Calu3 (cell line): ENCODE data around the gene ICOSLG. TPM values are rescaled to one million over a fixed set of nuclear protein-coding genes. Genes with fewer than 3 reads are reported as not detected.

Experiments used
- BruUV-seq: library from RNA; stranded (reverse); fragments of 400-500 nt; replicated peaks from 2 replicates; lab custom pipeline; 2021; lab: Mats Ljungman, UMichigan
- CTCF ChIA-PET: fragments of 300-600 bp; sonication (Branson Sonifier 250); formaldehyde crosslinking; loops from one replicate; lab custom pipeline; 2022; ENCODE audit warnings: antibody characterized with exemption; lab: Charles Lee
- DNase-seq: peaks from one replicate; pipeline ENCODE4 v3.0.0; 2022
- H3K27ac Mint-ChIP-seq: one replicate; pipeline ENCODE4 v1.8.0; 2022; ENCODE audit warnings: mixed read lengths; ENCODE audit not compliant: unreplicated experiment
- H3K27me3 Mint-ChIP-seq: one replicate; pipeline ENCODE4 v1.8.0; 2022; ENCODE audit warnings: mixed read lengths; ENCODE audit not compliant: unreplicated experiment
- H3K36me3 Mint-ChIP-seq: one replicate; pipeline ENCODE4 v1.8.0; 2022; ENCODE audit warnings: mild to moderate bottlenecking, moderate library complexity, mixed read lengths; ENCODE audit not compliant: insufficient read depth, unreplicated experiment
- H3K4me1 Mint-ChIP-seq: one replicate; pipeline ENCODE4 v1.8.0; 2022; ENCODE audit warnings: mild to moderate bottlenecking, low read depth, mixed read lengths; ENCODE audit not compliant: unreplicated experiment
- H3K4me3 Mint-ChIP-seq: one replicate; pipeline ENCODE4 v1.8.0; 2022; ENCODE audit warnings: mild to moderate bottlenecking, low read depth, moderate library complexity, mixed read lengths; ENCODE audit not compliant: unreplicated experiment
- H3K9me3 Mint-ChIP-seq: one replicate; pipeline ENCODE4 v1.8.0; 2022; ENCODE audit warnings: low read depth, mixed read lengths; ENCODE audit not compliant: unreplicated experiment
- CTCF ChIP-seq: fragments of 200-600 bp; IDR thresholded peaks from one replicate; pipeline ENCODE4 v1.8.0; 2022; ENCODE audit warnings: antibody characterized with exemption; ENCODE audit not compliant: unreplicated experiment
- intact Hi-C: fragments of 100-400 bp; cut with micrococcal nuclease; formaldehyde crosslinking; loops from one replicate; pipeline ENCODE4 v1.10.0; 2022; ENCODE audit not compliant: unreplicated experiment
- total RNA-seq: library from RNA; stranded (reverse); gene quantifications from 2 replicates; pipeline ENCODE4 v1.2.3, GENCODE V29; 2022

The ICOSLG gene
- total RNA-seq, 1 experiment from 2014 or later, result 3.4 TPM

- no peak for DNase-seq
- no TSS peak for BruUV-seq
- no peak overlapping the region for H3K4me3 Mint-ChIP-seq
- H3K9me3 Mint-ChIP-seq, result no peaks in the 10 kb centered on the region
- intact Hi-C loops, result no loop called here
- H3K27ac Mint-ChIP-seq, result no peak overlapping the region
- no peaks in the 10 kb centered on the region for H3K36me3 Mint-ChIP-seq
- peaks cover 55% of the 10 kb centered on the region for H3K27me3 Mint-ChIP-seq
- CTCF ChIA-PET, result no interaction called here
- no peak for TF ChIP-seq CTCF
- no peaks in the 10 kb centered on the region for H3K4me1 Mint-ChIP-seq
Observed at GRCh38 chr21:44273046-44273445, 32.3 kb upstream of the ICOSLG start.

- intact Hi-C loops, result no loop called here
- no peak for TF ChIP-seq CTCF
- Mint-ChIP-seq H3K4me3 (no peak overlapping the region), H3K9me3 (no peaks in the 10 kb centered on the region), H3K36me3 (no peaks in the 10 kb centered on the region), H3K27me3 (peaks cover 55% of the 10 kb centered on the region), H3K4me1 (no peaks in the 10 kb centered on the region), H3K27ac (no peak overlapping the region)
- CTCF ChIA-PET, result no interaction called here
- no peak for DNase-seq
- BruUV-seq, result no TSS peak
Observed at GRCh38 chr21:44272284-44272858, 31.6 kb upstream of the ICOSLG start.

GRCh38 chr21:44271558-44272283, 31.0 kb upstream of the ICOSLG start:
- CTCF ChIA-PET, result no interaction called here
- Mint-ChIP-seq H3K9me3 (no peaks in the 10 kb centered on the region), H3K27me3 (peaks cover 61% of the 10 kb centered on the region), H3K36me3 (no peaks in the 10 kb centered on the region), H3K4me1 (no peaks in the 10 kb centered on the region), H3K27ac (no peak overlapping the region), H3K4me3 (no peak overlapping the region)
- intact Hi-C loops, result no loop called here
- no peak for DNase-seq
- BruUV-seq, result no TSS peak
- TF ChIP-seq CTCF, result no peak

GRCh38 chr21:44269090-44269489, 28.3 kb upstream of the ICOSLG start:
- intact Hi-C loops, result no loop called here
- no peak for DNase-seq
- H3K4me3 Mint-ChIP-seq, result no peak overlapping the region
- CTCF ChIA-PET, result interaction anchor here (0.7 kb wide), 1 partner anchor 85 kb away, joined by 4 read pairs; no protein-coding TSS in a partner anchor
- no peaks in the 10 kb centered on the region for H3K9me3 Mint-ChIP-seq
- TF ChIP-seq CTCF, result no peak
- no TSS peak for BruUV-seq
- no peak overlapping the region for H3K27ac Mint-ChIP-seq
- H3K36me3 Mint-ChIP-seq, result no peaks in the 10 kb centered on the region
- H3K4me1 Mint-ChIP-seq, result no peaks in the 10 kb centered on the region
- H3K27me3 Mint-ChIP-seq, result peaks cover 49% of the 10 kb centered on the region
